WTC11 (cell line): ENCODE data around the gene FCN1. TPM values are rescaled to one million over a fixed set of nuclear protein-coding genes. Genes with fewer than 3 reads are reported as not detected.

ENCODE experiments used
- ATAC-seq: fragments of 200-7000 bp; cut with Tn5 transposase; 2 replicates; pipeline ENCODE4 v1.10.0; 2021; ENCODE audit warnings: mild to moderate bottlenecking, moderate library complexity
- CTCF ChIA-PET: fragments of 300-600 bp; sonication (Branson Sonifier 250); formaldehyde crosslinking; loops from one replicate; lab custom pipeline; 2021; ENCODE audit warnings: antibody characterized with exemption; lab: Charles Lee
- POLR2A ChIA-PET: fragments of 350-600 bp; sonication (Branson Sonifier 250); formaldehyde crosslinking; loops from one replicate; lab custom pipeline; 2021; ENCODE audit warnings: antibody characterized with exemption; lab: Charles Lee
- DNase-seq: peaks from one replicate; pipeline ENCODE4 v3.0.0; 2021; ENCODE audit warnings: low spot score
- H3K27ac Mint-ChIP-seq: 2 replicates; pipeline ENCODE4 v1.8.0; 2021; ENCODE audit warnings: mixed read lengths
- H3K27me3 Mint-ChIP-seq: 2 replicates; pipeline ENCODE4 v1.8.0; 2021; ENCODE audit warnings: low read depth, mild to moderate bottlenecking, moderate library complexity, mixed read lengths
- H3K36me3 Mint-ChIP-seq: 2 replicates; pipeline ENCODE4 v1.8.0; 2021; ENCODE audit warnings: mixed read lengths
- H3K4me1 Mint-ChIP-seq: 2 replicates; pipeline ENCODE4 v1.8.0; 2022; ENCODE audit warnings: mixed read lengths
- H3K4me3 Mint-ChIP-seq: 2 replicates; pipeline ENCODE4 v1.8.0; 2021; ENCODE audit warnings: mild to moderate bottlenecking, moderate library complexity, mixed read lengths
- H3K9me3 Mint-ChIP-seq: 2 replicates; pipeline ENCODE4 v1.8.0; 2021; ENCODE audit warnings: mixed read lengths
- GRHL2 ChIP-seq: fragments of 250-450 bp; sonication (Bioruptor Pico); IDR thresholded peaks from 2 replicates; pipeline ENCODE4 v1.8.0; 2022; ENCODE audit warnings: mild to moderate bottlenecking, moderate library complexity; ENCODE audit not compliant: insufficient replicate concordance, severe bottlenecking
- NFATC4 ChIP-seq: fragments of 250-450 bp; sonication (Bioruptor Pico); IDR thresholded peaks from 2 replicates; pipeline ENCODE4 v1.9.0; 2021; ENCODE audit warnings: mild to moderate bottlenecking
- NFE2L1 ChIP-seq: sonication (generic); formaldehyde crosslinking; IDR thresholded peaks from 2 replicates; pipeline ENCODE4 v1.8.1; 2023; ENCODE audit warnings: missing genetic modification reagents
- SMAD4 ChIP-seq: sonication (generic); formaldehyde crosslinking; IDR thresholded peaks from 2 replicates; pipeline ENCODE4 v1.8.0; 2022; ENCODE audit warnings: mild to moderate bottlenecking, missing genetic modification reagents
- SOX15 ChIP-seq: fragments of 250-450 bp; sonication (Bioruptor Pico); IDR thresholded peaks from 2 replicates; pipeline ENCODE4 v1.9.0; 2021; ENCODE audit warnings: mild to moderate bottlenecking
- TP53 ChIP-seq: sonication (generic); formaldehyde crosslinking; IDR thresholded peaks from 2 replicates; pipeline ENCODE4 v1.8.1; 2023; ENCODE audit warnings: mild to moderate bottlenecking, missing genetic modification reagents
- ZNF138 ChIP-seq: sonication (generic); formaldehyde crosslinking; conservative IDR thresholded peaks from 2 replicates; pipeline ENCODE4 v1.8.1; 2022; ENCODE audit warnings: mild to moderate bottlenecking, moderate library complexity, missing genetic modification reagents
- ZNF317 ChIP-seq: sonication (generic); formaldehyde crosslinking; IDR thresholded peaks from 2 replicates; pipeline ENCODE4 v1.8.1; 2023; ENCODE audit warnings: low read depth, mild to moderate bottlenecking, moderate library complexity, missing genetic modification reagents, borderline replicate concordance
- ZNF416 ChIP-seq: fragments of 250-450 bp; sonication (Bioruptor Pico); IDR thresholded peaks from 2 replicates; pipeline ENCODE4 v1.9.0; 2021; ENCODE audit warnings: mild to moderate bottlenecking, inconsistent platforms
- ZNF671 ChIP-seq: fragments of 250-450 bp; sonication (Bioruptor Pico); IDR thresholded peaks from 2 replicates; pipeline ENCODE4 v1.8.0; 2021; ENCODE audit warnings: mild to moderate bottlenecking
- total RNA-seq: library from RNA; stranded (reverse); gene quantifications from 3 replicates; pipeline ENCODE4 v1.2.3, GENCODE V29; 2021
- TF ChIP-seq, protein P1 (sequence below): sonication (generic); formaldehyde crosslinking; IDR thresholded peaks from 2 replicates; pipeline ENCODE4 v1.8.0; 2023; ENCODE audit warnings: mild to moderate bottlenecking, missing genetic modification reagents
- TF ChIP-seq, protein P2 (sequence below): sonication (generic); formaldehyde crosslinking; IDR thresholded peaks from 2 replicates; pipeline ENCODE4 v1.8.0; 2022; ENCODE audit warnings: mild to moderate bottlenecking, missing genetic modification reagents
- TF ChIP-seq, protein P3 (sequence below): sonication (generic); formaldehyde crosslinking; IDR thresholded peaks from 2 replicates; pipeline ENCODE4 v1.8.1; 2023; ENCODE audit warnings: mild to moderate bottlenecking, moderate library complexity, missing genetic modification reagents
- TF ChIP-seq, protein P4 (sequence below): fragments of 250-450 bp; sonication (Bioruptor Pico); conservative IDR thresholded peaks from 2 replicates; pipeline ENCODE4 v1.9.0; 2021; ENCODE audit warnings: mild to moderate bottlenecking
- TF ChIP-seq, protein P5 (sequence below): sonication (generic); formaldehyde crosslinking; IDR thresholded peaks from 2 replicates; pipeline ENCODE4 v1.8.1; 2022; ENCODE audit warnings: mild to moderate bottlenecking, moderate library complexity, missing genetic modification reagents
- TF ChIP-seq, protein P6 (sequence below): fragments of 250-450 bp; sonication (Bioruptor Pico); IDR thresholded peaks from 2 replicates; pipeline ENCODE4 v1.8.0; 2021; ENCODE audit warnings: mild to moderate bottlenecking

Gene FCN1
- total RNA-seq, 1 experiment from 2014 or later, result not detected

DNA sequence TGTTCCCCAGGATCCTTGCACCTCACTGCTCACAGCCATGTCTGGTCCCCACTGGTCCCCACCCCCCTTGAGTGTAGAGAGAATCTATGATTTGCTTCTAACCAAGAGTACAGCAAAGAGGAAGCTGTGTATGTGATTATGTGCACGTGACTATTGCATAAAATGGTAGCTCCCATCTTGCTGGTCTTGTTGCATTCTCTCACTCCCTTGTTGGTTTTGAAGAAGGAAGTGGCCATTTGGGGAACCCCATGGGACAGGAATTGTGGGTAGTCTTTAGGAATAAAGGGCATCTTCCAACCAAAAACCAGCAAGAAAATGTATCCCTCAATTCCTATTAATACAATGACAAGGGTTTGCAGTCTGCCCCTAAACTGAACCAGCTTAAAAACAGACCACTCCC lies 42.3 kb downstream of the FCN1 start (continued):
- TF ChIP-seq, protein P1, sequence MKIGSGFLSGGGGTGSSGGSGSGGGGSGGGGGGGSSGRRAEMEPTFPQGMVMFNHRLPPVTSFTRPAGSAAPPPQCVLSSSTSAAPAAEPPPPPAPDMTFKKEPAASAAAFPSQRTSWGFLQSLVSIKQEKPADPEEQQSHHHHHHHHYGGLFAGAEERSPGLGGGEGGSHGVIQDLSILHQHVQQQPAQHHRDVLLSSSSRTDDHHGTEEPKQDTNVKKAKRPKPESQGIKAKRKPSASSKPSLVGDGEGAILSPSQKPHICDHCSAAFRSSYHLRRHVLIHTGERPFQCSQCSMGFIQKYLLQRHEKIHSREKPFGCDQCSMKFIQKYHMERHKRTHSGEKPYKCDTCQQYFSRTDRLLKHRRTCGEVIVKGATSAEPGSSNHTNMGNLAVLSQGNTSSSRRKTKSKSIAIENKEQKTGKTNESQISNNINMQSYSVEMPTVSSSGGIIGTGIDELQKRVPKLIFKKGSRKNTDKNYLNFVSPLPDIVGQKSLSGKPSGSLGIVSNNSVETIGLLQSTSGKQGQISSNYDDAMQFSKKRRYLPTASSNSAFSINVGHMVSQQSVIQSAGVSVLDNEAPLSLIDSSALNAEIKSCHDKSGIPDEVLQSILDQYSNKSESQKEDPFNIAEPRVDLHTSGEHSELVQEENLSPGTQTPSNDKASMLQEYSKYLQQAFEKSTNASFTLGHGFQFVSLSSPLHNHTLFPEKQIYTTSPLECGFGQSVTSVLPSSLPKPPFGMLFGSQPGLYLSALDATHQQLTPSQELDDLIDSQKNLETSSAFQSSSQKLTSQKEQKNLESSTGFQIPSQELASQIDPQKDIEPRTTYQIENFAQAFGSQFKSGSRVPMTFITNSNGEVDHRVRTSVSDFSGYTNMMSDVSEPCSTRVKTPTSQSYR (CRISPR knock-in tag), result no peak

DNA sequence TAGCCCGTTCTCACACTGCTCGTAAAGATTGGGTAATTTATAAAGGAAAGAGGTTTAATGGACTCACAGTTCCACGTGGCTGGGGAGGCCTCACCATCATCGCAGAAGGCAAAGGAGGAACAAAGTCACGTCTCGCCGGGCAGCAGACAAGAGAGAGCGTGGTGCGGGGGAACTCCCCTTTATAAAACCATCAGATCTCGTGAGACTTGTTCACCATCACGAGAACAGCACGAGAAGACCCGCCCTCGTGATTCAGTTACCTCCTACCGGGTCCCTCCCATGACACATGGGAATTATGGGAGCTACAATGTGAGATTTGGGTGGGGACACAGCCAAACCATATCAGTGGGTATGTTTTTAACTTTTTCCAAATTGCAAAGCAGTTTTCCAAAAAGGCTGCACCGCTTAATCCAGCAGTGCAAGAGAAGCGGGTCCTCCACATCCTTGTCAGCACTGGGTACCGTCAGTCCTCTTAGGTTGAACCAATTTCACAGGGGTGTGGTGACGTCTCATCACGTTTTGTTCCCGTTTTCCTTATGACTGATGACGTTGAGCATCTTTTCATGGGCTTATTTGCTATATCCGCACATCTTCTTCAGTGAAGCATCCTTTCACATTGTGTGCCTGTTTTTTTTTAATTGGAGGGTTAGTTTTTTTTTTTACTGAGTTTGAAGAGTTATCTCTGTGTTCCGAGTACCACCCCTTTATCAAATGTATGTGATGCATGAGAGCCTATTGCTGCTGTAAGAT lies 45.1 kb downstream of the FCN1 start:
- ChIA-PET POLR2A (no interaction called here), CTCF (no interaction called here)
- DNase-seq (no peak), ATAC-seq (no peak)
- H3K9me3 Mint-ChIP-seq, result no peaks in the 10 kb centered on the region
- H3K4me3 Mint-ChIP-seq, result no peak overlapping the region
- H3K27ac Mint-ChIP-seq, result no peak overlapping the region
- no peaks in the 10 kb centered on the region for H3K27me3 Mint-ChIP-seq
- H3K4me1 Mint-ChIP-seq, result no peaks in the 10 kb centered on the region
- H3K36me3 Mint-ChIP-seq, result no peaks in the 10 kb centered on the region
- TF ChIP-seq, protein P2, sequence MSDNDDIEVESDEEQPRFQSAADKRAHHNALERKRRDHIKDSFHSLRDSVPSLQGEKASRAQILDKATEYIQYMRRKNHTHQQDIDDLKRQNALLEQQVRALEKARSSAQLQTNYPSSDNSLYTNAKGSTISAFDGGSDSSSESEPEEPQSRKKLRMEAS (CRISPR knock-in tag), result no peak
- TF ChIP-seq TP53 (no peak), GRHL2 (CRISPR knock-in tag) (no peak), NFE2L1 (CRISPR knock-in tag) (no peak), ZNF671 (CRISPR knock-in tag) (no peak), ZNF138 (no peak), ZNF317 (CRISPR knock-in tag) (no peak), ZNF416 (CRISPR knock-in tag) (no peak), SOX15 (CRISPR knock-in tag) (no peak), SMAD4 (CRISPR knock-in tag) (no peak), NFATC4 (CRISPR knock-in tag) (no peak)
- TF ChIP-seq, protein P3, sequence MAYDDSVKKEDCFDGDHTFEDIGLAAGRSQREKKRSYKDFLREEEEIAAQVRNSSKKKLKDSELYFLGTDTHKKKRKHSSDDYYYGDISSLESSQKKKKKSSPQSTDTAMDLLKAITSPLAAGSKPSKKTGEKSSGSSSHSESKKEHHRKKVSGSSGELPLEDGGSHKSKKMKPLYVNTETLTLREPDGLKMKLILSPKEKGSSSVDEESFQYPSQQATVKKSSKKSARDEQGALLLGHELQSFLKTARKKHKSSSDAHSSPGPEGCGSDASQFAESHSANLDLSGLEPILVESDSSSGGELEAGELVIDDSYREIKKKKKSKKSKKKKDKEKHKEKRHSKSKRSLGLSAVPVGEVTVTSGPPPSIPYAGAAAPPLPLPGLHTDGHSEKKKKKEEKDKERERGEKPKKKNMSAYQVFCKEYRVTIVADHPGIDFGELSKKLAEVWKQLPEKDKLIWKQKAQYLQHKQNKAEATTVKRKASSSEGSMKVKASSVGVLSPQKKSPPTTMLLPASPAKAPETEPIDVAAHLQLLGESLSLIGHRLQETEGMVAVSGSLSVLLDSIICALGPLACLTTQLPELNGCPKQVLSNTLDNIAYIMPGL (CRISPR knock-in tag), result no peak
- TF ChIP-seq, protein P4, sequence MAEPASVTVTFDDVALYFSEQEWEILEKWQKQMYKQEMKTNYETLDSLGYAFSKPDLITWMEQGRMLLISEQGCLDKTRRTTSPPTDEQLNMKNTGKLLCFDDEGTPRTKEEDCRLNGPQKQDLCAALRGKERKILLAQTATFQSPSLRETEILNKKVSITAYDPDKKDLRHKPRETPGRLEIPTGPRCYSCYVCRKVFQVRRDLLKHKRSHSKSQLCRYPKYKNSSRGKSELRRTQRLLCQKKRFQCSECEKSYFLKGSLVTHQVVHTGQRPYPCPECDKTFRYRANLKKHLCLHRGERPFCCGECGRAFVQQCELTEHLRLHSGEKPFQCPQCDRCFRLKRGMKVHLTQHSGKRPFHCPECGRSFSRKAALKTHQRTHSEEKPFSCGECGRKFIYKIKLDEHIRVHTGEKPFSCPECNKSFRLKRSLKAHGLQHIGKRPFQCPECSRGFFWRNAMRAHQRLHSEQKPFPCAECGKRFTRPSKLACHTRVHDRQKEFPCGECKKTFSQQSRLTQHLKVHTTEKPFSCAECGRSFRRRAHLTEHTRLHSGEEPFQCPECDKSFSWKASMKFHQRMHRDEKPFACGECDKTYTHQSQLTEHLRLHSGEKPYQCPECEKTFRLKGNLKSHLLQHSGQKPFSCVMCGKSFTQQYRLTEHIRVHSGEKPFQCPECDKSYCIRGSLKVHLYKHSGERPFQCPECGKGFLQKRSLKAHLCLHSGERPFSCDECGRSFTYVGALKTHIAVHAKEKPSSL (CRISPR knock-in tag), result no peak
- TF ChIP-seq, protein P5, sequence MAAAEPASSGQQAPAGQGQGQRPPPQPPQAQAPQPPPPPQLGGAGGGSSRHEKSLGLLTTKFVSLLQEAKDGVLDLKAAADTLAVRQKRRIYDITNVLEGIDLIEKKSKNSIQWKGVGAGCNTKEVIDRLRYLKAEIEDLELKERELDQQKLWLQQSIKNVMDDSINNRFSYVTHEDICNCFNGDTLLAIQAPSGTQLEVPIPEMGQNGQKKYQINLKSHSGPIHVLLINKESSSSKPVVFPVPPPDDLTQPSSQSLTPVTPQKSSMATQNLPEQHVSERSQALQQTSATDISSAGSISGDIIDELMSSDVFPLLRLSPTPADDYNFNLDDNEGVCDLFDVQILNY, result no peak
- TF ChIP-seq, protein P6, sequence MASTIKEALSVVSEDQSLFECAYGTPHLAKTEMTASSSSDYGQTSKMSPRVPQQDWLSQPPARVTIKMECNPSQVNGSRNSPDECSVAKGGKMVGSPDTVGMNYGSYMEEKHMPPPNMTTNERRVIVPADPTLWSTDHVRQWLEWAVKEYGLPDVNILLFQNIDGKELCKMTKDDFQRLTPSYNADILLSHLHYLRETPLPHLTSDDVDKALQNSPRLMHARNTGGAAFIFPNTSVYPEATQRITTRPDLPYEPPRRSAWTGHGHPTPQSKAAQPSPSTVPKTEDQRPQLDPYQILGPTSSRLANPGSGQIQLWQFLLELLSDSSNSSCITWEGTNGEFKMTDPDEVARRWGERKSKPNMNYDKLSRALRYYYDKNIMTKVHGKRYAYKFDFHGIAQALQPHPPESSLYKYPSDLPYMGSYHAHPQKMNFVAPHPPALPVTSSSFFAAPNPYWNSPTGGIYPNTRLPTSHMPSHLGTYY (CRISPR knock-in tag), result no peak
